ENCODE data around the gene AFF3. TPM values are rescaled to one million over a fixed set of nuclear protein-coding genes. Genes with fewer than 3 reads are reported as not detected.

Gene AFF3
- total and polyA plus RNA-seq, 7 donors: 0.46 to 25.0 (median 18.6) TPM

GRCh38 chr2:99607861-99608491, 534.4 kb downstream of the AFF3 start:
- 70 to 74% methylated on average over 4 of the region's 4 CpGs for WGBS, 2 donors
- no peaks in the 10 kb centered on the region for H3K27me3 ChIP-seq
- H3K36me3 ChIP-seq: no peaks in the 10 kb centered on the region
- no peak for DNase-seq
- intact Hi-C loops (cut with DNase I): no loop called here
- H3K9me3 ChIP-seq: no peaks in the 10 kb centered on the region
- peaks cover 0 to 36% (median 23%) of the 10 kb centered on the region in 4 donors for H3K4me1 ChIP-seq
- H3K4me3 ChIP-seq: no peak overlapping the region
- peak overlapping the region in 2 of 4 donors; percentile 51 to 55 for H3K27ac ChIP-seq
- TF ChIP-seq POLR2AphosphoS5 (IDR thresholded peaks at IDR 0.05) (no peak), POLR2A (IDR thresholded peaks at IDR 0.05) (no peak), EP300 (IDR thresholded peaks at IDR 0.05) (no peak)
- TF ChIP-seq, protein P1, sequence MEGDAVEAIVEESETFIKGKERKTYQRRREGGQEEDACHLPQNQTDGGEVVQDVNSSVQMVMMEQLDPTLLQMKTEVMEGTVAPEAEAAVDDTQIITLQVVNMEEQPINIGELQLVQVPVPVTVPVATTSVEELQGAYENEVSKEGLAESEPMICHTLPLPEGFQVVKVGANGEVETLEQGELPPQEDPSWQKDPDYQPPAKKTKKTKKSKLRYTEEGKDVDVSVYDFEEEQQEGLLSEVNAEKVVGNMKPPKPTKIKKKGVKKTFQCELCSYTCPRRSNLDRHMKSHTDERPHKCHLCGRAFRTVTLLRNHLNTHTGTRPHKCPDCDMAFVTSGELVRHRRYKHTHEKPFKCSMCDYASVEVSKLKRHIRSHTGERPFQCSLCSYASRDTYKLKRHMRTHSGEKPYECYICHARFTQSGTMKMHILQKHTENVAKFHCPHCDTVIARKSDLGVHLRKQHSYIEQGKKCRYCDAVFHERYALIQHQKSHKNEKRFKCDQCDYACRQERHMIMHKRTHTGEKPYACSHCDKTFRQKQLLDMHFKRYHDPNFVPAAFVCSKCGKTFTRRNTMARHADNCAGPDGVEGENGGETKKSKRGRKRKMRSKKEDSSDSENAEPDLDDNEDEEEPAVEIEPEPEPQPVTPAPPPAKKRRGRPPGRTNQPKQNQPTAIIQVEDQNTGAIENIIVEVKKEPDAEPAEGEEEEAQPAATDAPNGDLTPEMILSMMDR (IDR thresholded peaks at IDR 0.05): peak in 1 of 4 experiments; percentile 10

- 79 to 85% methylated on average over 4 of the region's 4 CpGs for WGBS, 2 donors
- no peak for DNase-seq
- intact Hi-C loops (cut with DNase I): no loop called here
- peak overlapping the region in 2 of 4 donors; percentile 51 to 55 for H3K27ac ChIP-seq
- peaks cover 0 to 36% (median 25%) of the 10 kb centered on the region in 4 donors for H3K4me1 ChIP-seq
- no peaks in the 10 kb centered on the region for H3K27me3 ChIP-seq
- TF ChIP-seq, protein P1 (IDR thresholded peaks at IDR 0.05): no peak
- no peak for TF ChIP-seq POLR2A (IDR thresholded peaks at IDR 0.05)
- TF ChIP-seq POLR2AphosphoS5 (IDR thresholded peaks at IDR 0.05): no peak
- no peak for TF ChIP-seq EP300 (IDR thresholded peaks at IDR 0.05)
- H3K9me3 ChIP-seq: no peaks in the 10 kb centered on the region
- H3K4me3 ChIP-seq: no peak overlapping the region
- no peaks in the 10 kb centered on the region for H3K36me3 ChIP-seq
Measured at GRCh38 chr2:99607454-99607853, 534.9 kb downstream of the AFF3 start.

- no peak overlapping the region for H3K4me3 ChIP-seq
- no peaks in the 10 kb centered on the region for H3K27me3 ChIP-seq
- peak overlapping the region in 1 of 4 donors; percentile 38 for H3K27ac ChIP-seq
- intact Hi-C loops (cut with DNase I): no loop called here
- no peaks in the 10 kb centered on the region for H3K9me3 ChIP-seq
- DNase-seq: no peak
- 80% methylated on average over 7 of the region's 7 CpGs for WGBS, 2 donors
- peaks cover 0 to 36% (median 25%) of the 10 kb centered on the region in 4 donors for H3K4me1 ChIP-seq
- peak in 1 of 4 donors; percentile 9 for TF ChIP-seq POLR2AphosphoS5 (IDR thresholded peaks at IDR 0.05)
- TF ChIP-seq, protein P1 (IDR thresholded peaks at IDR 0.05): no peak
- no peaks in the 10 kb centered on the region for H3K36me3 ChIP-seq
Measured at GRCh38 chr2:99605036-99605435, 537.4 kb downstream of the AFF3 start.

- 87 to 90% methylated on average over 4 of the region's 4 CpGs for WGBS, 2 donors
- peaks cover 0 to 6% (median 0%) of the 10 kb centered on the region in 4 donors for H3K36me3 ChIP-seq
- no peak overlapping the region for H3K4me3 ChIP-seq
- H3K27ac ChIP-seq: no peak overlapping the region
- no peaks in the 10 kb centered on the region for H3K27me3 ChIP-seq
- peaks cover 0 to 24% (median 15%) of the 10 kb centered on the region in 4 donors for H3K4me1 ChIP-seq
- intact Hi-C loops (cut with DNase I): no loop called here
- no peaks in the 10 kb centered on the region for H3K9me3 ChIP-seq
- TF ChIP-seq POLR2AphosphoS5 (IDR thresholded peaks at IDR 0.05): no peak
- TF ChIP-seq, protein P1 (IDR thresholded peaks at IDR 0.05): no peak
- no peak for TF ChIP-seq EP300 (IDR thresholded peaks at IDR 0.05)
- no peak for TF ChIP-seq POLR2A (IDR thresholded peaks at IDR 0.05)
- no peak for DNase-seq
Measured at GRCh38 chr2:99602476-99602875, 539.9 kb downstream of the AFF3 start.
